GM10847 (cell line): Measurements from ENCODE around the gene ATP8B2.

Source experiments
- POLR2A ChIP-seq: IDR thresholded peaks from 2 replicates; pipeline ENCODE4 v1.6.1; 2011; ENCODE audit not compliant: insufficient read length; ENCODE audit errors: extremely low read depth

The ATP8B2 gene

DNA sequence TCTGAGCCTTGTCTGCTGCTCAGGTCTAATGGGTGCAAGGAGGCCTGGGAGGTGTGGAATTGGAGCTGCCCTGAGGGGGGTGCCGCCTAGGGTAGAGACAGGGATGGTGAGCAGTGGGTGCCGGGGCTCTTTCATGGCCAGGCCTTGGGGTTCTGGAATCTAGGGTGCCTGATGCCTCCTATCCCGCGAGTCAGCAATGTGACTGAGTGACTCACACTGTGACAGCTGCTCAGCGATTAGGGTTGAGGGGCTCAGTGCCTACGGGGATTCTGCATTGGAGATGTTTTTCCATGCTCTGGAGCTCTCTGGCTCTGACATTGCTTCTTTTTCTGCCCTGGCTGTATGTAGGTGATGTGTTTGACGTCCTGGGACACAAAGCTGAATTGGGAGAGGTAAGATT is 16.8 kb downstream of the ATP8B2 start:
- TF ChIP-seq POLR2A: no peak

GRCh38 chr1:154342836-154343472 is 17.6 kb downstream of the ATP8B2 start:
- TF ChIP-seq POLR2A: no peak

DNA sequence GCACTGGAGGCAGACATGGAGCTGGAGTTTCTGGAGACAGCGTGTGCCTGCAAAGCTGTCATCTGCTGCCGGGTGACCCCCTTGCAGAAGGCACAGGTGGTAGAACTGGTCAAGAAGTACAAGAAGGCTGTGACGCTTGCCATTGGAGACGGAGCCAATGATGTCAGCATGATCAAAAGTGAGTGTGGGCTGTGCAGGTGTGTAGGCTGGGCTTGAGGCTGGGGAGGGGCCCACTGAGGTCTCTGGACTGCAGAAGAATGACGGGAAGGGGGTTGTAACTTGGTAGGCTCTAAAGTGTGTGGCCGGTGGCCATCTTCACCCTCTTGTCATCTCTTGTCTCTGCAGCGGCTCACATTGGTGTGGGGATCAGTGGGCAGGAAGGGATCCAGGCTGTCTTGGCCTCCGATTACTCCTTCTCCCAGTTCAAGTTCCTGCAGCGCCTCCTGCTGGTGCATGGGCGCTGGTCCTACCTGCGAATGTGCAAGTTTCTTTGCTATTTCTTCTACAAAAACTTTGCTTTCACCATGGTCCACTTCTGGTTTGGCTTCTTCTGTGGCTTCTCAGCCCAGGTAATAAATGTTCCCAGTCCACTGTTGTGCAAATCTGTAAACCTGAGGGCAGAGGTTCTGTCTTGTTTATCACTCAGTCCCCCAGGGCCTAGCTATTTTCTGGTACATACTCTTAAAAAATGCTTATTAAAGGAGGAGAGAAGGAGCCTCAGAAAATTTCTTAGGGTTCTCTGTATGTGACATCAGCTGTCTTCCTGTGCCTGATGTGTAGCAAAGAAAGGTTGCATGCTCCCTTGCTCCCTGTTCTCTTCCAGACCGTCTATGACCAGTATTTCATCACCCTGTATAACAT is 19.9 kb downstream of the ATP8B2 start:
- no peak for TF ChIP-seq POLR2A

DNA sequence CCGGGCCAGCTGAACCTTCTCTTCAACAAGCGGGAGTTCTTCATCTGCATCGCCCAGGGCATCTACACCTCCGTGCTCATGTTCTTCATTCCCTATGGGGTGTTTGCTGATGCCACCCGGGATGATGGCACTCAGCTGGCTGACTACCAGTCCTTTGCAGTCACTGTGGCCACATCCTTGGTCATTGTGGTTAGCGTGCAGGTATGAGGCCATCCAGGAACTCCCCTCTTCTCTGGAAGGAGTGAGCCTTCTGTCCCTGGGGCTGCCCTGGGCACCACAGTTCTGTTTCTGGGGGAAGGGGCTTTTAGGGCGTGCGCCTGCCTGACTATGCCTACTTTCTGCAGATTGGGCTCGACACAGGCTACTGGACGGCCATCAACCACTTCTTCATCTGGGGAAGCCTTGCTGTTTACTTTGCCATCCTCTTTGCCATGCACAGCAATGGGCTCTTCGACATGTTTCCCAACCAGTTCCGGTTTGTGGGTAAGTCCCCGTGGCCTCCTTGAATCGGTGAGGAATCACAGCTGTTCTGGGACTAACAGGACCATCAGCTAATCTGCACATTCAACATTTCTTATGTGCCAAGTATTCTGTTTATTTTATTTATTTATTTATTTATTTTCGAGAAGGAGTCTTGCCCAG is 21.1 kb downstream of the ATP8B2 start:
- no peak for TF ChIP-seq POLR2A

DNA sequence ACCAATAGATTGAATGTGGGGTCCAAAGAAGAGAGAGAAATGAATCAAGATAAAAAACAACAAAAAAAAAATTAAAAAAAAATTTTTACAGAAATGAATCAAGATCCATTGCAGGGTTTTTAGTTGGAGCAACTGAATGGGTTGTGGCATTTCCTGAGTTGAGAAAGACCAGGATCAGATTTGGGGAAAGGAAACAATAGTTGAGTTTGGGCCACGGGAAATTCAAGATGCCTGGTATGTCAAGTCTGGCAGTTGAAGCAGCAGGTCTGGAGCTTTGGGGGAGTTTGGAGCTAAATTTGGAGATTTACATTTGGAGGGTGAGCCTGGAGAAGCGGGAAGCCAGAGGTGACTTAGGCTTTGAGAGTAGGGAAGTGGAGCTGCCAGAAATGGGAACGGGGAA is 22.6 kb downstream of the ATP8B2 start:
- no peak for TF ChIP-seq POLR2A

DNA sequence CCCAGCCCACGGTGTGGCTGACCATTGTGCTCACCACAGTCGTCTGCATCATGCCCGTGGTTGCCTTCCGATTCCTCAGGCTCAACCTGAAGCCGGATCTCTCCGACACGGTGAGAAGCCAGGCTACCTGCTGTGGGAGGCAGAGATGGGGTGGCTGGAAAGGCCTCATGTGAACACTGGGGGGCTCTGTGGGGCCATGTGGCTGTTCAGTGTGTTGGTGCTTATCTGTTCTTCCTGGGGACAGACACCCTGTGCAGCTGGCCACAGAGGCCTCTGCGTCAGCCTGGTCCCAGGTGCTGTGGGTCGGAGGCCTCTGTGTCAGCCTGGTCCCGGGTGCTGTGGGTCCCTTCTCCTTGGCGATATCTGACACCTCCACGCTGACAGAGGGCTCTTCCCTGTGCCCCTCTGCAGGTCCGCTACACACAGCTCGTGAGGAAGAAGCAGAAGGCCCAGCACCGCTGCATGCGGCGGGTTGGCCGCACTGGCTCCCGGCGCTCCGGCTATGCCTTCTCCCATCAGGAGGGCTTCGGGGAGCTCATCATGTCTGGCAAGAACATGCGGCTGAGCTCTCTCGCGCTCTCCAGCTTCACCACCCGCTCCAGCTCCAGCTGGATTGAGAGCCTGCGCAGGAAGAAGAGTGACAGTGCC is 23.2 kb downstream of the ATP8B2 start:
- no peak for TF ChIP-seq POLR2A

GRCh38 chr1:154349121-154349520 is 23.8 kb downstream of the ATP8B2 start:
- no peak for TF ChIP-seq POLR2A

DNA sequence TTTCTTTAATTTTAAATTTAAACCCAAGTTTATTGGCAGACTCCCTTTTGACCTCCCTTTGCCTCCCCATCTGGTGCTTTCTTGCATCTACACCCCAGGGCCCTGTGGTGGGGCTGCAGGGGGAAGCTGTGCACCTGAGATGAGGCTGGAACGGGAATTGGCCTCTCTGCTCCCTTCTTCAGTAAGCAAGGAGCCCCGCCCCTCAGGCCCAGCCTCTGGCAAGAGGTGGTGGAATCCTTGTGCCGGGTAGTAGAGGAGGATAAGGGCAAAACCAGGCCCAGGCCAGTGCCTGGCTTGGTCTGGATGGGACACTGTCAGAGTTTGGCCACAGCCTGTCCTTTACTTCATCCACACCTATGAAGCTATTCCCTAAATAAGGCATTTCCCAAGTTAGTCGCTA is 25.1 kb downstream of the ATP8B2 start:
- no peak for TF ChIP-seq POLR2A

DNA sequence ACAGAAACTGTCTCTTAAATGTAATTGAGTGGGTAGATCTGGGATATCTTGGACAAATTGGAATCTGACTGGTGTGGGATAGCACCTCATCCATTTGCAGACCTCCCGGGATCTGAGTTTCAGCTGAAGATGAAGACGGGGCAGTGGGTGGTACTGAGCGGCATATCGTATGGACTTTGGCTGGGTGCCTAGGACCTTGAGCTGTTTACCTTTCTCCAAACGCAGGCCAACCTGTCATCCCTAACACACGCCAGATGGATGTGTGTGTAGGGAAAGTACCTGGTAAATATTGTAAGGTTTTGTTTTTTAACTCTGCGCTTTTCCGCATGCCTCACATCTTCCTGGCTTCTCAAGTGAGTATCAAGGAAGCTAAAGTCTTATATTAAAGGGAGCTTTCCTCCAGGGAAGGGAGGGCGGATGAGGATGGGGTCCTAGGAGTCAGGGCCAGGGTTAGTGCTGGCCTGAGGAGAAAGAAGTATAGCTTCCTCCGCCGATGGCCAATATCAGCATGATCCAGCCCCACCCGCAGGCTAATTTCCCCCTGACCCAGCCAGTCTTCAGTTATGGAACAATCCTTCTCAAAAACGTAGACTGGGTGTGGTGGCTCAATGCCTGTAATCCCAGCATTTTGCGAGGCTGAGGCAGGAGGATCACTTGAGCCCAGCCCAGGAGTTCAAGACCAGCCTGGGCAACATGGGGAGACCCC is 26.2 kb downstream of the ATP8B2 start:
- no peak for TF ChIP-seq POLR2A

DNA sequence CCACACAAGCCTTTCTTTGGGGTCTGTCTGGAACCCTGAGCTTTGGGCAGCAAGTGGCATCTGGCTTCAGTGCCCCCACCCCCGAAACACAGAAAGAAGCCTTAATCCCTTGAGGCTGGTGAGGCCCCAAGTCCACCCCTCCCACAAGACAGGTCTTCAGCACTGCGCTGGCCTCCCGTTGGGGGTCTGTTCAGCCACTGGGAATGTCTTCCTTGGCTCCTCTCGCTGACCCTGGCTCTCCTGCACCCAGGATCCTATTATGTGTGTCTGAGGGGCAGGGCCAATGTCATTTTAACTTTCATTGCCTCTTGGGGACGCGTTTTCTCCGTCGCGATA is 26.9 kb downstream of the ATP8B2 start:
- no peak for TF ChIP-seq POLR2A

- no peak for TF ChIP-seq POLR2A
These were observed 27.5 kb downstream of the ATP8B2 start for GRCh38 chr1:154352581-154353459.

GRCh38 chr1:154353460-154353904 is 28.2 kb downstream of the ATP8B2 start:
- TF ChIP-seq POLR2A: no peak

DNA sequence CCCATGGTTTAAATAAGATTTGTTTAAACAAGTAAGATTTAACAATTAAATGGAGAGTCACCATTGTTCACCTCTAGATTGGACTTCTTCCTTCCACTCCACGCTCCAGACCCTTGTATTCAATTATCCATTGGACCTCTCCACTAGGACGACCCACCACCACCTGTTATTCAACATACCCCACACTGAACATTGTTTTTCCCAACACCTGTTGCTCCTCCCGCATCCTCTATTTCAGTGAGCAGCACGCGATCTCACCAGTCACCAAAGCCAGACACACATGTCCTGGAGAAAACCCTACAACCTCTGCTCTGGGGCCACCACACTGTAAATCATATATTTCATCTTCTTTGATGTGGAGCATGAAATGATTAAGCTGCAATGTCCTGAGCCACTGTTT is 28.6 kb downstream of the ATP8B2 start:
- no peak for TF ChIP-seq POLR2A

GRCh38 chr1:154358519-154358918 is 33.2 kb downstream of the ATP8B2 start:
- no peak for TF ChIP-seq POLR2A

- TF ChIP-seq POLR2A: no peak
These were observed 35.0 kb downstream of the ATP8B2 start for GRCh38 chr1:154360288-154360687.

DNA sequence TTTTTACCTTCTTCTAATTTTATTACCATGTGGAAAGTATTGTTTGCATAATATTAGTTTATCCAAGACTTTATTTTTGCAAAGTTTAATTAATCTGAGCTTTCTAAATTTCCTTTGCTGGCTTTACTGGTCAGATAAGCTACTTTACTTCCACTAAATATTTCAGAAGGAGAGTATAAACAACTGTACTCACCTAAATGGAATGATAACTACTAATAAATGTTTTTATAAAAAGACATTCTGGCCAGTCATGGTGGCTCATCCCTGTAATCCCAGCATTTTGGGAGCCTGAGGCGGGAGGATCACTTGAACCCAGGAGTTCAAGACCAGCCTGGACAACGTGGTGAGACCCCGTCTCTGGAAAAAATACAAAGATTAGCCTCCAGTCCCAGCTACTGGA is 36.0 kb downstream of the ATP8B2 start:
- TF ChIP-seq POLR2A: no peak
